Mesendoderm (in vitro differentiated cells): Measurements from ENCODE around the gene SLC50A1.

Experiments used
- DNase-seq: peaks from one replicate; pipeline ENCODE4 v3.0.0; 2013
- H2AK5ac ChIP-seq: 2 replicates; pipeline ENCODE4 v1.6.1; 2013; ENCODE audit warnings: low read length, inconsistent platforms
- H2BK120ac ChIP-seq: 2 replicates; pipeline ENCODE4 v1.6.1; 2013; ENCODE audit warnings: low read depth, mild to moderate bottlenecking, low read length, moderate library complexity, mixed read lengths
- H2BK15ac ChIP-seq: replicated peaks from 2 replicates; pipeline ENCODE4 v1.6.1; 2013; ENCODE audit warnings: low read depth, mild to moderate bottlenecking, moderate library complexity
- H2BK5ac ChIP-seq: 2 replicates; pipeline ENCODE4 v1.6.1; 2013; ENCODE audit warnings: low read length, inconsistent platforms
- H3K18ac ChIP-seq: 2 replicates; pipeline ENCODE4 v1.6.1; 2013; ENCODE audit warnings: mild to moderate bottlenecking, low read length, mixed read lengths
- H3K23ac ChIP-seq: one replicate; pipeline ENCODE4 v1.6.1; 2013; ENCODE audit warnings: low read length
- H3K27ac ChIP-seq: 2 replicates; pipeline ENCODE4 v1.5.1; 2013; ENCODE audit warnings: low read depth, mild to moderate bottlenecking, inconsistent platforms, low read length, moderate library complexity
- H3K27me3 ChIP-seq: 2 replicates; pipeline ENCODE4 v1.6.1; 2013; ENCODE audit warnings: low read length, control low read depth, mild to moderate bottlenecking, inconsistent platforms; ENCODE audit not compliant: insufficient read depth, poor library complexity
- H3K36me3 ChIP-seq: 2 replicates; pipeline ENCODE4 v1.6.1; 2013; ENCODE audit warnings: low read length, inconsistent platforms; ENCODE audit not compliant: control insufficient read depth, insufficient read depth
- H3K4ac ChIP-seq: one replicate; pipeline ENCODE4 v1.6.1; 2013; ENCODE audit warnings: low read depth, mild to moderate bottlenecking, low read length, moderate library complexity
- H3K4me1 ChIP-seq: 2 replicates; pipeline ENCODE4 v1.6.1; 2013; ENCODE audit warnings: low read depth, low read length, inconsistent platforms; ENCODE audit not compliant: control insufficient read depth
- H3K4me2 ChIP-seq: 2 replicates; pipeline ENCODE4 v1.6.1; 2013; ENCODE audit warnings: low read length
- H3K4me3 ChIP-seq: 2 replicates; pipeline ENCODE4 v1.5.1; 2013; ENCODE audit warnings: mild to moderate bottlenecking, low read length
- H3K56ac ChIP-seq: one replicate; pipeline ENCODE4 v1.6.1; 2013; ENCODE audit warnings: low read length
- H3K79me1 ChIP-seq: 2 replicates; pipeline ENCODE4 v1.6.1; 2013; ENCODE audit warnings: low read length, inconsistent platforms
- H3K79me2 ChIP-seq: 2 replicates; pipeline ENCODE4 v1.6.1; 2013; ENCODE audit warnings: mild to moderate bottlenecking, low read length; ENCODE audit not compliant: control insufficient read depth, insufficient read depth
- H3K9ac ChIP-seq: 2 replicates; pipeline ENCODE4 v1.6.1; 2013; ENCODE audit warnings: low read length, inconsistent platforms
- H4K5ac ChIP-seq: one replicate; pipeline ENCODE4 v1.6.1; 2013; ENCODE audit warnings: low read length
- H4K8ac ChIP-seq: one replicate; pipeline ENCODE4 v1.6.1; 2013; ENCODE audit warnings: low read depth, mild to moderate bottlenecking, control low read depth, low read length, moderate library complexity
- WGBS: extraction: QIAGEN DNeasy Blood & Tissue Kit; methylation state at CpG from one replicate; pipeline ENCODE4 v1.1.7; 2013; ENCODE audit warnings: low lambda C conversion rate, missing lambda C conversion rate; ENCODE audit not compliant: insufficient coverage; ENCODE audit errors: extremely low coverage; 5-methylcytosine and 5-hydroxymethylcytosine counted together

The SLC50A1 gene

DNA sequence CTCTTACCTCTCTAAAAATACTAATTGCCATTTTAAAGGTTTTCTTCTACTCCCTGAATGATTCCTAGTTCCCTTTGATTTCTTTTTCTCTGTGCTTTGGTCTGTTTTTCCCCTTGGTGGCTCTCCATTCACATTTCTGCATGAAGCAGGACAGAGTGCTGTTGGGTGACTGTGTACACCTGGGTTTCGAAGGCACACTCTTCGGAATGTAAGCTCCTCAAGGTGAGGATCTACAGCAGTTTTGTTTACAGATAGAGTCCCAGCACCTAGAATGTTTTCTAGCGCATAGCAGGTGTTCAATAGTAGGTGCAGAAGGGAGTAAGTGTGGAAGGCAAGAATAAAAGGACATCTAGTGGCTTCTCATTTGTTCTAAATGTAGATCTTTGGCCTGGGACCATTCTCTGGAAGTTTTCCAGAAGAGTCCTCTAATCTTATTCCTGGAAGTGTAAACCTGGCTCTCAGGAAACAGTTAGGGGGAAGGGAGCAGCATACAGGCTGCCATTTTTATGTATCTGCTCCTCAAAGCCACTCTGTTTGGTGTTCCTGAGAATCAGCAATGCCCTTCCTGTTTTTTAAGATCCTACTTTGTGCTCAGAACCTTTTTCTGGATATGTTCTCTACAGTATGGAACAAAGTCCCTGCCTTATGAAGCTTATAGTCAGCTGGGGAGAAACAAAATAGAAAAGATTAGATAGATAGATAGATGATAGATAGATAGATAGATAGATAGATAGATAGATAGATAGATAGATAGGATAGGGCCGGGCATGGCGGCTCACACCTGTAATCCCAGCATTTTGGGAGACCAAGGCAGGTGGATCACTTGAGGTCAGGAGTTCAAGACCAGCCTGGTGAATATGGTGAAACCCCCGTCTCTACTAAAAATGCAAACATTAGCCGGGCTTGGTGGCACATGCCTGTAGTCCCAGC lies 30.8 kb upstream of the SLC50A1 start:
- Histone ChIP-seq H3K79me2 (no peaks in the 10 kb centered on the region), H2AK5ac (no peak overlapping the region), H3K9ac (no peak overlapping the region), H4K5ac (no peak overlapping the region), H2BK15ac (no peak overlapping the region), H3K27ac (no peak overlapping the region), H3K36me3 (no peaks in the 10 kb centered on the region), H3K27me3 (no peaks in the 10 kb centered on the region), H3K79me1 (no peaks in the 10 kb centered on the region), H3K56ac (no peak overlapping the region), H3K23ac (no peak overlapping the region), H3K18ac (no peak overlapping the region), H4K8ac (no peak overlapping the region), H3K4me1 (no peaks in the 10 kb centered on the region), H3K4me3 (no peak overlapping the region), H3K4ac (no peak overlapping the region), H2BK120ac (no peak overlapping the region), H3K4me2 (no peak overlapping the region), H2BK5ac (no peak overlapping the region)
- no CpG with 5 or more reads among the region's 7 CpGs for WGBS
- DNase-seq, result no peak

GRCh38 chr1:155105604-155106011 lies 30.0 kb upstream of the SLC50A1 start:
- Histone ChIP-seq H3K18ac (no peak overlapping the region), H3K4me2 (no peak overlapping the region), H3K79me2 (no peaks in the 10 kb centered on the region), H3K56ac (no peak overlapping the region), H2BK15ac (no peak overlapping the region), H3K4me3 (no peak overlapping the region), H3K9ac (no peak overlapping the region), H4K5ac (no peak overlapping the region), H2AK5ac (no peak overlapping the region), H2BK120ac (no peak overlapping the region), H2BK5ac (no peak overlapping the region), H3K79me1 (no peaks in the 10 kb centered on the region), H3K4me1 (no peaks in the 10 kb centered on the region), H3K36me3 (no peaks in the 10 kb centered on the region), H3K27me3 (no peaks in the 10 kb centered on the region), H4K8ac (no peak overlapping the region), H3K23ac (no peak overlapping the region), H3K27ac (no peak overlapping the region), H3K4ac (no peak overlapping the region)
- DNase-seq, result no peak
- no CpG with 5 or more reads among the region's 7 CpGs for WGBS

DNA sequence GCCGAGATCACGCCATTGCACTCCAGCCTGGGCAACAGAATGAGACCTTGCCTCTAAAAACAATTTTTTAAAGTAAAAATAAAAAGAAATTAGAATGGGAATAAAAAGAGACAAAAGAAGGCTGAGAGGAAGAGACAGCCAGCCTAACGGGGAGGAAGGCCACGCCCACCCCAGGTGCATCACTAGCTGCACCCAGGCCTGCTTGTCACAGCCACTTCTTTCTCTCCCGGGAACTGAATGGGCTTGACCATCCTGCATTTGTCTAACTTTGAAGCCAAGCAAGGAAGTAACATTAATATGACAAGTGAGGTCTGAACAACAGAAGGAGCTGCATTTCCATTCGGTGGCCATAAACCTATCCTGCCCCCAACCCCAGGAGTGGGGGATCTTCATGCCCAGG lies 28.8 kb upstream of the SLC50A1 start:
- H3K27ac ChIP-seq, result no peak overlapping the region
- no peak overlapping the region for H4K8ac ChIP-seq
- no peak overlapping the region for H3K9ac ChIP-seq
- no peak overlapping the region for H2BK5ac ChIP-seq
- H3K4ac ChIP-seq, result no peak overlapping the region
- no peak overlapping the region for H4K5ac ChIP-seq
- no peak overlapping the region for H3K56ac ChIP-seq
- no peaks in the 10 kb centered on the region for H3K79me1 ChIP-seq
- H2AK5ac ChIP-seq, result no peak overlapping the region
- H3K4me3 ChIP-seq, result no peak overlapping the region
- no peaks in the 10 kb centered on the region for H3K79me2 ChIP-seq
- WGBS, result no CpG with 5 or more reads among the region's 6 CpGs
- no peak overlapping the region for H2BK15ac ChIP-seq
- no peaks in the 10 kb centered on the region for H3K27me3 ChIP-seq
- no peaks in the 10 kb centered on the region for H3K4me1 ChIP-seq
- no peak overlapping the region for H3K4me2 ChIP-seq
- no peaks in the 10 kb centered on the region for H3K36me3 ChIP-seq
- no peak overlapping the region for H2BK120ac ChIP-seq
- no peak overlapping the region for H3K23ac ChIP-seq
- no peak for DNase-seq
- no peak overlapping the region for H3K18ac ChIP-seq

DNA sequence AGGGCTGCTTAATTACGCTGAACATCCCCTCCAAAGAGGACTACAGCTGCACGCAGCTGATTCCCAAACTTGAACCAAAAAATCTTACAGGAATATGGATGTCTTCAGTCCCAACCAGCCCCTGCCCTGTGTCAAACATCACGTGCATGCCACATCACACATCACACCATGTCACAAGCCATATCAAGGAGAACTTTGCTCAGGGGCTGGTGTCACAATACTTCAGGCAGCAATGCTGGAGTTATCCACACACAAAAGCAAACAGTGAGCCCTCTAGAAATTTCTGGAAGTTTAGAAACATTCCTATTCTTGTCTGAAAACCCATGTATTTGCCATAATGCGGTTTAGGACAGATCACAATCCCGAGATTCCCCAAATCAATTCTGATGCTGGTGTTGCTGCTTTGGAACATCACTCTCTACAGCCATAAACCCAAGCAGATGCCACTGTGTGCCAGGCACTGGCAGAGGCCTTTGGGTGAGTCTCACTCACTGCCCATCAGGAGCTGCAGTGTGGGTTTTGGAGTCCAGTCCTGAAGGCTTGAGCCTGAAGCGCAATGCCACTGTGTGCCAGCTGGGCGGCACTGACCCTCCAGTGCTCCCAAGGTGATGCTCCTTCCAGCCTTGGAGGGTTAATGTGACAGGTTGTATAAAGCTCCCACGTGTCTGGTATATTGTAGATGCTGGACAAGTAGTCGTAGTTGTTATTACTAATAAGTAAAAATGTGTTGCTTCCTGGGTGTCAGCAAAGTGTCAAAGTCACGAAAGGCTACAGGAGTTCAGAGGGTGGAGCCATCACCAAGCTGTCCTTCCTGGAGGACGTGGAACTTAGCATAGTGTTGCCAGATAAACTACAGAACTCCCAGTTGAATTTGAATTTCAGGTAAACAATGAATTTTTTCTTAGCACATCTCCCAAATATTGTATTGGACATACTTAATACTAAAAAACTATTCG lies 28.1 kb upstream of the SLC50A1 start:
- no peak overlapping the region for H3K4ac ChIP-seq
- H3K79me1 ChIP-seq, result no peaks in the 10 kb centered on the region
- no peak overlapping the region for H3K18ac ChIP-seq
- no peak overlapping the region for H2BK5ac ChIP-seq
- WGBS, result no CpG with 5 or more reads among the region's 12 CpGs
- no peak overlapping the region for H4K8ac ChIP-seq
- H2BK120ac ChIP-seq, result no peak overlapping the region
- H3K56ac ChIP-seq, result no peak overlapping the region
- no peak for DNase-seq
- H2BK15ac ChIP-seq, result no peak overlapping the region
- no peak overlapping the region for H2AK5ac ChIP-seq
- H3K23ac ChIP-seq, result no peak overlapping the region
- no peaks in the 10 kb centered on the region for H3K4me1 ChIP-seq
- no peak overlapping the region for H3K4me3 ChIP-seq
- no peaks in the 10 kb centered on the region for H3K27me3 ChIP-seq
- no peak overlapping the region for H3K4me2 ChIP-seq
- no peak overlapping the region for H3K27ac ChIP-seq
- no peaks in the 10 kb centered on the region for H3K79me2 ChIP-seq
- no peak overlapping the region for H4K5ac ChIP-seq
- no peak overlapping the region for H3K9ac ChIP-seq
- no peaks in the 10 kb centered on the region for H3K36me3 ChIP-seq

- H3K79me2 ChIP-seq, result no peaks in the 10 kb centered on the region
- H3K56ac ChIP-seq, result no peak overlapping the region
- no peak overlapping the region for H3K18ac ChIP-seq
- H3K4me3 ChIP-seq, result no peak overlapping the region
- no peaks in the 10 kb centered on the region for H3K4me1 ChIP-seq
- H3K36me3 ChIP-seq, result no peaks in the 10 kb centered on the region
- no peak overlapping the region for H3K23ac ChIP-seq
- no peak overlapping the region for H2BK15ac ChIP-seq
- DNase-seq, result no peak
- no peaks in the 10 kb centered on the region for H3K27me3 ChIP-seq
- H3K9ac ChIP-seq, result no peak overlapping the region
- no peak overlapping the region for H3K27ac ChIP-seq
- no peak overlapping the region for H4K8ac ChIP-seq
- no peak overlapping the region for H2BK120ac ChIP-seq
- no peaks in the 10 kb centered on the region for H3K79me1 ChIP-seq
- no peak overlapping the region for H3K4ac ChIP-seq
- no CpG with 5 or more reads among the region's 5 CpGs for WGBS
- no peak overlapping the region for H3K4me2 ChIP-seq
- no peak overlapping the region for H2BK5ac ChIP-seq
- H2AK5ac ChIP-seq, result no peak overlapping the region
- no peak overlapping the region for H4K5ac ChIP-seq
These were observed 27.4 kb upstream of the SLC50A1 start for GRCh38 chr1:155108296-155108695.
